HG03558 (cell line): ENCODE data around the gene CNGA1.
"Not testable (repeated sequence)": the region's sequence is repeated elsewhere in the genome, so short reads cannot be mapped to it uniquely, and the experiment has no call there.

Source experiments
- ATAC-seq: cut with Tn5 transposase; IDR thresholded peaks from one replicate; pipeline ENCODE4 v1.9.1; 2021; ENCODE audit warnings: moderate number of reproducible peaks; ENCODE audit not compliant: unreplicated experiment; ENCODE audit errors: extremely low read depth

CNGA1 gene

DNA sequence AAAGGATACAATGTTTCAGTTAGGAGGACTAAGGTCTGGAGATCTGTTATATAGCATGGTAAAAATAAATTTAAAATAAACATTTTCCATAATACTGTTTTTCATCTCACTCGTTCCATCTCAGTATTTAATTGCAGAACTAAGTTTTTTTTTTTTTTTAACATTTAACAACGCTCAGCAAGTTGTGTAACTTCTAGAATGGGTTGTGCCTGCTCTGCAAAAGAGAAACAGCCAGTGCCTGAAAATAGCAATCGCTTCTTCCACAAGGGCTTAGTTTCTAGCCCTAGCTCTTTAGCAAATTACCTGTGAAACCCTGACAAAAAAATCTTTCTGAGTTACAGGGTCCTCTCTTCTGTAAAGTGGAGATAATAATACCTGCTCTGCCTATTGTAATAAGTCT lies 41.9 kb downstream of the CNGA1 start:
- no peak for ATAC-seq

DNA sequence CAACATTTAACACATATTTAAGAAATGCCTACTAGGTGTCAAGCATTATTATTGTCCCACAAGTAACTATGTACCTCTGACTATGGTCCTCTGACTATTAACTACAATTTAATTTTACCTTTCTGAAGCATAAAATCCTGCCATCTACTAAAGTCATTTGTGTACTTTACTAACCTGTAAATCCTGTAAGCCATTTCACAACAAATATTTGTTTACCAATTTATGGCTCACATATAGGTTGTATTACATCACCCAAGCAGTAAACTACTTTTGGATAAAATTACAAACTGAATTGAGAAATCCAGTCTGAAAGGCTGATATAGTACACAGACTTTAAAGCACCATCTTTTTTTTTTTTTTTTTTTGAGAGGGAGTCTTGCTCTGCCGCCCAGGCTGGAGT lies 43.8 kb downstream of the CNGA1 start:
- no peak for ATAC-seq

DNA sequence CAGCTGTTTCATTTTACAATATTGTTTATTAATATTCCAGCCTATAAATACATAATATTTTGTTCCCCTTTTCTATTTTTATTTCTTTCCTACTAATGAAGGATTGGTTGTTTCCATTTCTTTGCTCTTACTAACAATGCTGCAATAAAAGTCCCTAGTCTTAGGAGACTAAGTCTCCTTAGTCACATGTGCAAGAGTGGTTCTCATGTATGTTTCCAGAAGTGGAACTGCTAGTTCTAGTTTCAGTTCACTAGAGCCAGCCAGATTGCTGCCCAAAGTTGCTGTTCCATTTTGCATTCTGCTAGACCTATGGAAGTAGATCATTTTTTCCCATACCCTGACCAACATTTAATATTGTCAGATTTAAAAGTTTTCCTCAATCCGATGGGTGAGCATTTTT lies 44.3 kb downstream of the CNGA1 start:
- no peak for ATAC-seq

DNA sequence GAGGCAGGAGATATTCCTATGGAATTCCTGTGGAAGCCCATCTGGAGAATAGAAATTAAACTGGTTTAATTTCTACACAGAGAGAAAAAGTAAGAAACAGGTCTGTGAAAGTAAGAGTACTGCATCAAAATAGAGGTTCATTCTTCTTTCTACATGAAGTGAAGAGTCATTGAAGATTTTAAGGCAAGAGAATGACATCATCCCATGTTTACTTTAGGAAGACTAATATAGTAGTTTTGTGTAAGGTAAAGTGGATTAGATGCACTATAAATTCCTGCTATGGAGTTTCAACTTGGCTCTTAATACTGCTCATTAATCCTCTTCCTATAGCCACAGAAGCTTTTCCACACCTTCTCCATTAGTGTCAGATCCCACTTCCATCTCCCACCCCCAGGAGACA lies 47.6 kb downstream of the CNGA1 start:
- no peak for ATAC-seq

DNA sequence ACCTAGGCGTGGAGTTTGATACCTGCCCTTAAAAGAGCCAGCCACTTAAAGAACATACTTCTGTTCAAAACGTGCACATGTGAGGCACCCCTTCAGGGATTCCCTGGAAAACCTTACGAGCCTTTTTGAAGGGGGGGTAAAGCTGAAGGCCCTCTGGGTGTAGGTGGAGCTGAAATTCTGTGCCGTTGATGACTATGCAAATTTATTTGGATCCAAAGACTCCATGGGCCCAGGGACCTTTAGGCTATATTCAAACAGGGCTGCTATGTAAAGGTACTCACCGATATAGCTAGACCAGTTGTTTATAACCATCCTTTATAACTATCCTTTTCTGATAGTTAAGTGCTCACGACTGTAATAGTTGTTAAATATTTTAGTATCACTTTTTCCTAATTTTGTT lies 61.8 kb downstream of the CNGA1 start:
- no peak for ATAC-seq

DNA sequence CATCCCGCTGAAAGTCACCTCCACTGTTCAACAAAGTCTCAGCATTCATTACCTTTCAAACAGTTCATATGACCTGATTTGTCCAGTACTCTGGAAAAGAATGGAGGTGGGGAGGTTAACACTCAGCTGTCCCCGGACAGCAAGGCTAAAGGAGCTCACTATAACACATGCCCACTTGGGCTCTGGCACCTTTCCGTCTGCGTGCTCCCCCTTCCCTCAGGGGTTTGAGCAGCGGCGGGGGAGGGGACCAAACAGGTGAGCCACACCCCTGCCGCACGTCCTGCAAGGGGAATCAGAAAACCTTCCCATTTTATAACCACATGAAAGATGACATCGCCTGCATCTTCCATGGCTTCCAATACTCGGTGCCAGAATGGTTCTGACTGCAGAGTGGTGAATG lies 62.2 kb downstream of the CNGA1 start:
- ATAC-seq: no peak

DNA sequence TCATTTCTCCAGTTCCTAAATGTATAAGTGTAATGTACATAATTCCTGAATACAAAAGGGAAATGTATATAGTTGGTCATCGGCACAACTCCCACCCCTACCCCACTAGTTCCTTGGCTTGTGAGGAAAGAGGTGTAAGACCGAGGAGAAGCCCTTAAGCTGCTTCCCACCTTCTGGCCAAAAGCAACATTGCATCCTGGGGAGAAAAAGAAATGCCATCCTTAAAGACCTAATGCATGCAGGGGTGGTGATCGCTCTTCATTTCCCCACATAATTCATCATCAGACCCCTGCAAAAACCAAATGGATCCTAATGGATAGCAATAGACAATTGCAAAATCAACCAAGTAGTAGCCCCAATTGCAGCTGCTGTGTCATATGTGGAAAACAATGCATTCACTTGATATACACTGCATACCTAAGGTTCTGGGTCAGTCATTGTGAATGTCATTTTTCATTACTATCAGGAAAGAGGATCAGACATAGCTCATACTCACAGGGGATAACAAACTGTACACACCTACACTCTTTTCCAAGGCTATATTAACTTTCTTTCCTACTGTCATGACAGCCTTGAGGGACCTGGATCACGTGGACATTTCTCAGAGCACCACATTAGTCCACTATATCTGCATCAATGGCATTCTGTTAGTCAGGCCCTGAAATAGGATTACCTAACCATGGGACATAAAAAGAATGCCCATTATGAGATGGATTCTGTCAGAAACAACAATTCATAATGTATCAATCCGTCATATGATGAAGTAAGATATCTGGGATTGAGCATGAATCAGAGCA lies 70.4 kb downstream of the CNGA1 start:
- ATAC-seq: no peak

DNA sequence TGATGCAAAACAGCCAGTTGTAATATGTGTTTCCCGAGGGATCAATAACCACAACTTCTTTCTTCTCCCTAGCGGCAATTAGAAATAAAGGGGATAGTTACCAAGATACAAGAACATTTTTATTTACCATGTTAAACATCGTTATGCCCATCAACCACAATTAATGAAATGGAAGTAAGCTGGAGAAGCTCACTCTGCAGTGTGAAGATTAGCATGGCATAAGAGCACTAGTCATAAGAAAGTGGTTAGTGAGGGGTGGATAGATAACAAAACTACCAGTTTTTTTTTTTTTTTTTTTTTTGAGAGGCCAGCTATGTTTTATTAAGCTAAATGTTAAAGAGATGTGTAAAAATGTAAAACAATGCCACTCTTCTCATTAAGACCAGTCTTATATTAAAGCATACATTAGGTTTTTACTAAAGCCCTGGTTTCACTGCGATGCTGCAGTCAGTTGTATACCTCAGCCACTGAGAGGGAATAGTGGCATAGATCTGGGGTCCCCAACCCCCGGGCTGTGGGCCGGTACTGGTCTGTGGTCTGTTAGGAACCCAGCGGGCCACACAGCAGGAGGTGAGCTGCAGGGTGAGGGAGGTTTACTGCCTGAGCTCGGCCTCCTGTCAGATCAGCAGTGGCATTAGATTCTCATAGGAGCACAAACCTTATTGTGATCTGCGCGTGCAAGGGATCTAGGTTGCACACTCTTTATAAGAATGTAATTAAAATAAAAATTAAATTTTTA lies 74.2 kb downstream of the CNGA1 start:
- no peak for ATAC-seq

DNA sequence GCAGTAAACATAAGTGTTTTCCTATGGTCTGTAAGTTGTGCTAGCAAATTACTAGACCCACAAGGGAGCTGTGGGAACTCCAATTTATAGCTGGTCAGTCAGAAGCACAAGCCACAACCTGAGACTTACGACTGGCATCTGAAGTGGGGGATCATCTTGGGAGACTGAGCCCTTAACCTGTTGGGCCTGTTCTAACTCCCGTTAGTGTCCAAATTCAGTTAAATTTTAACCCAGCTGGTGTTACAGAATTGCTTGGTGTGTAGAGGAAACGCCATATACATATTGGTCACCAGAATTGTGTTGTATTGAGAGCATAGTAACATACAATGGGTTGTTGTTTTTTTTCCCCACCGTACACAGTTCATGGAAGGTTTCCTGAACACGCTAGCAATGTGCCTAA lies 77.0 kb downstream of the CNGA1 start:
- no peak for ATAC-seq

DNA sequence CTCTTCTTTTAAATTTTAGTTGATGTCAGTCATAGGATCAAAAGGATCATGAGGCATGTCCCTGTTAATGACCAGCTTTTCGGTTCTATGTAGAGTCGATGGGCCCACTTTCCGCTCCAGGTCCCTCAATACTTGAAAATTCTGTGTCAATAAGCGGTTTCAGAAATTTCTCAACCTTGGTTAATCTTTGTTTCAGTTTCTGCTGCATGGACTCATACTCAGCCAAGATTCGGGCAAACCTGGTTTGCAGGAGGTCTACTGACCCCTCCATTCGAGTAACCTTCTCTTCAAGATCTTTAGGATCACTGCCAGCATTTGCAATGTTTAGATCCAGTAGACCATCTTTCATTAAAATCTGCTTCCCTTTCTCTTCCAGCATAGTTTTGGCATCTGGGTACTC lies 80.1 kb downstream of the CNGA1 start:
- ATAC-seq: no peak

DNA sequence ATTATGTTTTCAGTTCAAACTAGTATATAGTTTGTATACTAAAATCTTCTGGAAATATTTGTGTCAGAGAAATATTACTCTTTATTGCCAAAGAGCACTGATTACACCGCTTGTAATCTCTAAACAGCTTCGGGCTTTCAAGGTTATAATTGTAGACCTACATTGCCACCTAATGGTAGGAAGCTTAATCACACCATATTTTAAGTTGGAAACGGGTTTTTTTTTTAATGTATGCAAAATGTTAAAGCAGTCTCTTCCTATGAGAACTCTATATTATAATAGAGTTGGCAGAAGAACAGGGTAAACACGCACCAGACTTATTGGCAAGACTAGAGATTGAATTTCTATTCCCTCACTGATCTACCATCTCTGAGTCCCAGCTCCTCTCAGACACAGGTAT lies 82.6 kb downstream of the CNGA1 start:
- ATAC-seq: no peak

DNA sequence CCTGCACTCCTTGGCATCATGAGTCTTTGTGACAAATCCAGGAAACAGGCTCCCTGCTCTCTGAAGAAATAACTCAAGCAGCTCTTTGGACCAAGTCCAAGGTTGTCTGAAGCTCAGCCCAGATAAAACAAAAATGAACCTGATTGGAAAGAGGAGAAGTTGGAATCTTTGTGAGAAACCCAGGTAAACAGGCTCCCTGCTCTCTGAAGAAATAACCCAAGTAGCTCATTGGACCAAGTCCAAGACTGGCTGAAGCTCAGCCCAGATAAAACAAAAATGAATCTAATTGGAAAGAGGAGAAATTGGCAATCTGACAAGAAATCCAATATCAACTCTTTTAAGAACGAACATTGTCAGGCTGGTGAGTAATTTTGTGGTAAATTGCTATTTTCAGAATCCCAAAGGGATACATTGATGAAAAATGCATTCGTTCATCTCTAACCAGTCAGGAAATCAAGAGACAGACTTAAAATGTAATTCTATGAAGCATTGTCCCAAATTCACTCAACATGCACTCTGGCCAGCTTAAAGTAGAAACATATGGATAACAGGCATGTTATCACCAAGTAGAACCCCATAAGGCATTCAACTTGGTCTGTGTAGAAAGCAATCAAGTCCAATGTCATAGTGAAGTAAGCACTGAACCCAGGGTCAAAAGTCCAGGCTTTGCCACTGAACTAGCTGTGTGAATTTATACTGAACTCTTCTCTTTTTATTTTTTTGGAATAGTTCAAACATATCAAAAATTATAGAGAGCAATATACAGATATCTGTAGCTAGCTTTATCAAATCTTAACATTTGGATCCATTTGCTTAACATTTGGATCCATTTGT lies 85.3 kb downstream of the CNGA1 start:
- no peak for ATAC-seq

DNA sequence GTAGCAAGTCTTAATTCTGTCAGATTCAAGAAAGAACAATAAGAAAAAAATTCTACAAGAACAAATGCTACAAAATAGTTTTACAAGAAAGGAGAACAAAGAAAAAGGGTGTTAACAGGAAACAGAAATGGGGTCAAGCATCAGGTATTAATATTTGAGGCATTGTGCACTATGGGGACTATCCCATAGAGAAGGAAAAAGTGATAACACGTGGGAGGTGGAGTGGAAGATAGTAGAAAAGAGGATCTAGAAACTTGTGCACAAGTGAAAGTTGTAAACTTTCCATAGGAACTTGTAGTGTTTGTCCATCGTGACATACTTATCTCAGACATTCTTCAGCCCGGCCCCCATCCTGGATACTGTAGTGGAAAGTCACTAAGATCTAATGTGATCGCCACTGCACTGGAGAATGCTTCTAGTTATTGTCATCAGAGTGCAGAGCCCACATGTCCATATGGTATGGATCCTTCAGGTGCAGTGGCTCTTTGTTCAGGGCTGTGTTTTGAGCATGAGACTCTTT lies 86.7 kb downstream of the CNGA1 start:
- ATAC-seq: no peak

DNA sequence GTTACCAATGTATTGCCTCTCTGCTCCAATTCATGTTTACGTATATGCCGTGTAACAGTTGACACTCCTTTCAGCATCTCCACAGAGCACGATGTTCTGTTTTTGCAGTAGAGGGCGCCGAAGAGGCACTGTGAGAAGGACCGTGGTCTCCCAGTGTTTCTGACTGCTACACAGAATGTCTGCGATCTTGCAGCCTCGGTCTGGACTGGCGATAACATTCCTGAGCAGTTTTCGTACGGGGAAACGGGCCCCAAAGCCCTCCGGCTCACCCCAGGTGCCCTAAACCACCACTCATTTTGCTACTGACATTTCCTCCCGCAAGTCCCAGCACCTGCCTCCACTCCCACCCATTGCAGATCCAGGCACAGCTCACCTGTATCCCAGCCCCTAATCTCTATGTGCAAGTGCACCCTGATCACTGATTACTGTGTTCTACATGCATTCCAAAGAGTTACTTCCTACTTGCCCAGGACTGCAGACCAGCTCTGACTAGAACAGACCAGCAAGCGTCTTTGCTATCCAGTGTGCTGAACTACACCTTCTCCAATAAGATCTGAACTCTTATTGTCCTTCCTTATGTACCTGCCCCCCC lies 89.7 kb downstream of the CNGA1 start:
- no peak for ATAC-seq

DNA sequence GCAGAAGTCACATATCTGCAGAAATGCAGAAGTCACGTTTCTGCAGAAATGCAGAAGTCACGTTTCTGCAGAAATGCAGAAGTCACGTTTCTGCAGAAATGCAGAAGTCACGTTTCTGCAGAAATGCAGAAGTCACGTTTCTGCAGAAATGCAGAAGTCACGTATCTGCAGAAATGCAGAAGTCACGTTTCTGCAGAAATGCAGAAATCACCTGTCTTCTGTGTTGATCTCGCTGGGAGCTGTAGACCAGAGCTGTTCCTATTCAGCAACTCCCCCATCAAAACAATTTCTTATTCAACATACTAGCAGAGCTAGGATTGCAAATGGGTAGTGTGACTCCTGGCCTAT lies 93.2 kb downstream of the CNGA1 start:
- ATAC-seq: not testable (repeated sequence)

DNA sequence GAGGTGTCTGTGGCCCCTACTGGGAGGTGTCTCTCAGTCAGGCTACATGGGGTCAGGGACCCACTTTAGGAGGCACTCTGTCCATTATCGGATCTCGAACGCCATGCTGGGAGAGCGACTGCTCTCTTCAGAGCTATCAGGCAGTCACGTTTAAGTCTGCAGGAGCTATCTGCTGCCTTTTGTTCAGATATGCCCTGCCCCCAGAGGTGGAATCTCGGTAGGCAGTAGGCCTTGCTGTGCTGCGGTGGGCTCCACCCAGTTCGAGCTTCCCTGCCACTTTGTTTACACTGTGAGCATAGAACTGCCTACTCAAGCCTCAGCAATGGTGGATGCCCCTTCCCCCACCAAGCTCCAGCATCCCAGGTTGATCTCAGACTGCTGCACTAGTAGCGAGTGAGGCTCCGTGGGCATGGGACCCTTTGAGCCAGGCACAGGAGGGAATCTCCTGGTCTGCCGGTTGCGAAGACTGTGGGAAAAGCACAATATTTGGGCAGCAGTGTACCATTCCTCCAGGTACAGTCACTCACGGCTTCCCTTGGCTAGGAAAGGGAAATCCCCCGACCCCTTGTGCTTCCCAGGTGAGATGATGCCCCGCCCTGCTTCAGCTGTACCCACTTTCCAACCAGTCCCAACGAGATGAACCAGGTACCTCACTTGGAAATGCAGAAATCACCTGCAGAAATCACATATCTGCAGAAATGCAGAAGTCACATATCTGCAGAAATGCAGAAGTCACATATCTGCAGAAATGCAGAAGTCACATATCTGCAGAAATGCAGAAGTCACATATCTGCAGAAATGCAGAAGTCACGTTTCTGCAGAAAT lies 93.8 kb downstream of the CNGA1 start:
- ATAC-seq: not testable (repeated sequence)

DNA sequence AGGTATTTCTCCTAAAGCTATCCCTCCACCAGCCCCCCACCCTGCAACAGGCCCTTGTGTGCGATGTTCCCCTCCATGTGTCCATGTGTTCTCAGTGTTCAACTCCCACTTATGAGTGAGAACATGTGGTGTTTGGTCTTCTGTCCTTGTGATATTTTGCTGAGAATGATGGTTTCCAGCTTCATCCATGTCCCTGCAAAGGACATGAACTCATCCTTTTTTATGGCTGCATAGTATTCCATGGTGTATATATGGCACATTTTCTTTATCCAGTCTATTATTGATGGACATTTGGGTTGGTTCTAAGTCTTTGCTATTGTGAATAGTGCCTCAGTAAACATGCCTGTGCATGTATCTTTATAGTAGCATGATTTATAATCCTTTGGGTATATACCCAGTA lies 99.3 kb downstream of the CNGA1 start:
- not testable (repeated sequence) for ATAC-seq

DNA sequence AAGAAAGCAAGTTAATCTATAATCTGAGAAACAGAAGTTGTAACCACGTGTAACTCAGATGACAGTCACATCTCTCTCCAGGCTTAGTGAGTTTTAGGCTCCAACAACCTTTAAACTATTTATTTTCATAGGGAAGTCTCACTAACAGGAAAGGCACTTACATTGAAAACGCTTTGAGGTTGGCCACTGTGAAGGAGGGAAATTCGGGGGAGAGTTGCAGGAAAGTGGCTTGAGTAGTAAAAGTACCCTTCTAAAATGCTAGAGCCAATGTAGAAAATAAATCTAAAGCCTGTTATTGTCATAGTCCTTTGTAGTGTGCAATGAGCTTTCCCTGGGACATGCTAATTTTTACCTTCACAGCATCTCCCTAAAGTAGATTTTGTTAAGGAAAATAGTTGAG lies 101.1 kb downstream of the CNGA1 start:
- ATAC-seq: no peak

DNA sequence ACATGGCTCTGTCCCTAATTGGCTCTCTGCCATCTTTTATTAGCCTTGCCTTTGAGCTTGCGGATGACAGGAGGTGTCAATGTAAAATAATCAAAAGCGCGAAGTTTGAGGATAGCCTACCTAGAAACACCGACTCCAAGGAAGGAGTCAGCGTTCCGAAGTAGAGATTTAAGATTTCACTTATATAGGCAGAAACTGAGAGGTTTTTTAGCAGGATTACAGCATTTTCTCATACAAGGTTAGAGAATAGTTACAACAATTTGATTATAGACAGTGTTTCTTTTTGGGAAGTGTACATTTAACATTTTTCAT lies 101.6 kb downstream of the CNGA1 start:
- ATAC-seq: peak; percentile 7
